ENCODE data around the gene GNA15.

GRCh38 chr19:3119071-3119595, 16.7 kb upstream of the GNA15 start:
- no peak for TF ChIP-seq CTCF (IDR thresholded peaks at IDR 0.05; ENCODE audit: control extremely low read depth in 1 of 3, insufficient read depth in 1 of 3, low read depth in 1 of 3, low read length in 3 of 3)
- no peak for TF ChIP-seq EZH2 (IDR thresholded peaks at IDR 0.05; ENCODE audit: low read depth, low read length, severe bottlenecking)
